Vagina (tissue), 2 donors: ENCODE data around the gene AMACR.

Experiments used
- POLR2A ChIP-seq, 2 donors: fragments of 450-650 bp; IDR thresholded peaks; one replicate each; pipeline ENCODE4 v1.6.1; 2017; ENCODE audit warnings: antibody characterized with exemption in 2 of 2, mild to moderate bottlenecking in 2 of 2, moderate library complexity in 2 of 2
- POLR2AphosphoS5 ChIP-seq, 2 donors: sonication (generic); formaldehyde crosslinking; IDR thresholded peaks; one replicate each; pipeline ENCODE4 v1.9.0; 2017; ENCODE audit warnings: antibody characterized with exemption in 2 of 2, mild to moderate bottlenecking in 2 of 2, low read depth in 1 of 2; ENCODE audit not compliant: insufficient read depth in 1 of 2

DNA sequence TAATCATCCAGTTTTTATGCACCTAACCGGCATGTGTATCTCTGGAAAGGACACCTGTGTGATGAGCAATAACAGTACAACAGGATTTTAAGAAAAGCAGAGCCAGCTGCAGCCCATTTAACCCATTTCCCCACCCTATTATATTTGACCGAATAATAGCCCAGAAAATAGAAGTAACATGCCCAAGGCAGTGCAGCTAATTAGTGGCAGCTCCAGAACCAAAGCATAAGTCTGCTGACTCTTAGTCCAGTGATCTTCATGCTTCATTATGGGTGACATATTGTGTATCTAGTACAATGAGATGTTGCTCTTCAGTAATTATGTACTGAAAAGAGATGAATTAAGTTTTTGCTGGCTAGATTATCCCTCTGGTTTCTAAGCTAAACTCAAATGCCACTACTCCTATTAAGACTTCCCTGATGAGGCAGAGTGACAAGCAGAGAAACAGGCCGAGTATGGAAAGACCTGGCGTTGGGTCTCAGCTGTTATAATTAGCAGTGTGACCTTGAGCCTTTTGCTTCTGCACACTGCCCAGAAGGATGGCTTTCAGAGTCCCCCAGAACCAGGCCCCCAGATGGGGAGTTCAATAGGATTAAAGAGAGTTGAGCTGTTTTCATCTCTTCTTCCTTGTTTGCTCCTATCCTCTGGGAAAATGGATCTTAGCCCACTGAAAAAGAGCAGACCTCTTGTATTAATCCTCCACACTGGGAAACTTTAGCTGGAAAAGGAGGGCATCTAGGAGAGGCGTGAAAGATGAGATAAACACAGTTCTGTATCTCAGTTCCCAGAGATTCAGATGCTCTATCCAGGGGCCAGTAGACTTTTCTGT is 45.9 kb upstream of the AMACR start:
- TF ChIP-seq POLR2AphosphoS5 (IDR thresholded peaks at IDR 0.05; ENCODE audit: insufficient read depth in 1 of 2, low read depth in 1 of 2) (no peak), POLR2A (IDR thresholded peaks at IDR 0.05) (no peak)
